ENCODE results near the gene DBN1. TPM values are rescaled to one million over a fixed set of nuclear protein-coding genes. Genes with fewer than 3 reads are reported as not detected.

Gene DBN1
- total and polyA plus RNA-seq, 2 experiments from 2014 or later: 163 to 257 TPM

- H3K4me3 ChIP-seq: no peak overlapping the region
- DNase-seq: no peak
- H3K36me3 ChIP-seq (ENCODE audit: low read depth): no peaks in the 10 kb centered on the region; the same call in 1 of the 2 replicates
- no peak for TF ChIP-seq EZH2phosphoT487 (IDR thresholded peaks at IDR 0.05; ENCODE audit: insufficient read depth, low read depth)
- no peak for TF ChIP-seq EZH2 (IDR thresholded peaks at IDR 0.05; ENCODE audit: insufficient read depth, poor library complexity, severe bottlenecking)
- peaks cover 10% of the 10 kb centered on the region for H3K79me2 ChIP-seq (ENCODE audit: insufficient read depth)
- H3K4me1 ChIP-seq (ENCODE audit: insufficient read depth): no peaks in the 10 kb centered on the region
- in situ Hi-C loops (cut with MboI): no loop called here
- 95% methylated on average over 21 to 27 of the region's 29 CpGs for WGBS, 2 experiments (ENCODE audit: low coverage in 1 of 2, low lambda C conversion rate in 2 of 2, missing lambda C conversion rate in 2 of 2)
- H3F3A ChIP-seq (ENCODE audit: insufficient read depth): no peaks in the 10 kb centered on the region
- no peaks in the 10 kb centered on the region for H4K20me1 ChIP-seq (ENCODE audit: insufficient read depth)
- H3K9me3 ChIP-seq (ENCODE audit: low read depth): no peaks in the 10 kb centered on the region
- no peaks in the 10 kb centered on the region for H3K27me3 ChIP-seq (replicated peaks; ENCODE audit: insufficient read depth)
- no peaks in the 10 kb centered on the region for H3K9me2 ChIP-seq (ENCODE audit: insufficient read depth)
- H3K9ac ChIP-seq: no peak overlapping the region
- no peak overlapping the region for H2AFZ ChIP-seq
- no peak overlapping the region for H3K4me2 ChIP-seq (ENCODE audit: unreplicated experiment)
- H3K27ac ChIP-seq: no peak overlapping the region
Measured at GRCh38 chr5:177433658-177434217, 39.7 kb downstream of the DBN1 start.

- Histone ChIP-seq H3K27me3 (replicated peaks; ENCODE audit: insufficient read depth) (no peaks in the 10 kb centered on the region), H3K9me3 (ENCODE audit: low read depth) (no peaks in the 10 kb centered on the region), H3F3A (ENCODE audit: insufficient read depth) (no peaks in the 10 kb centered on the region), H4K20me1 (ENCODE audit: insufficient read depth) (no peaks in the 10 kb centered on the region), H2AFZ (no peak overlapping the region), H3K27ac (no peak overlapping the region), H3K79me2 (ENCODE audit: insufficient read depth) (peaks cover 16% of the 10 kb centered on the region), H3K36me3 (ENCODE audit: low read depth) (no peaks in the 10 kb centered on the region; the same call in 1 of the 2 replicates), H3K4me3 (no peak overlapping the region), H3K9ac (no peak overlapping the region), H3K4me1 (ENCODE audit: insufficient read depth) (peaks cover under 1% of the 10 kb centered on the region; the same call in 1 of the 2 replicates), H3K9me2 (ENCODE audit: insufficient read depth) (no peaks in the 10 kb centered on the region), H3K4me2 (ENCODE audit: unreplicated experiment) (no peak overlapping the region)
- no peak for DNase-seq
- in situ Hi-C loops (cut with MboI): no loop called here
- TF ChIP-seq EZH2phosphoT487 (IDR thresholded peaks at IDR 0.05; ENCODE audit: insufficient read depth, low read depth): no peak
- no peak for TF ChIP-seq EZH2 (IDR thresholded peaks at IDR 0.05; ENCODE audit: insufficient read depth, poor library complexity, severe bottlenecking)
- 93 to 94% methylated on average over 21 to 25 of the region's 25 CpGs for WGBS, 2 experiments (ENCODE audit: low coverage in 1 of 2, low lambda C conversion rate in 2 of 2, missing lambda C conversion rate in 2 of 2)
Measured at GRCh38 chr5:177432839-177433657, 40.4 kb downstream of the DBN1 start.

- H3K79me2 ChIP-seq (ENCODE audit: insufficient read depth): peaks cover 24% of the 10 kb centered on the region
- H4K20me1 ChIP-seq (ENCODE audit: insufficient read depth): no peaks in the 10 kb centered on the region
- H3K27ac ChIP-seq: no peak overlapping the region
- no peaks in the 10 kb centered on the region for H3K9me3 ChIP-seq (ENCODE audit: low read depth)
- in situ Hi-C loops (cut with MboI): no loop called here
- no peaks in the 10 kb centered on the region for H3F3A ChIP-seq (ENCODE audit: insufficient read depth)
- WGBS, 2 experiments (ENCODE audit: low coverage in 1 of 2, low lambda C conversion rate in 2 of 2, missing lambda C conversion rate in 2 of 2): 87 to 90% methylated on average over 16 to 17 of the region's 18 CpGs
- no peaks in the 10 kb centered on the region for H3K9me2 ChIP-seq (ENCODE audit: insufficient read depth)
- H3K4me3 ChIP-seq: no peak overlapping the region
- DNase-seq: no peak
- H3K36me3 ChIP-seq (ENCODE audit: low read depth): no peaks in the 10 kb centered on the region; the same call in 1 of the 2 replicates
- no peak for TF ChIP-seq EZH2 (IDR thresholded peaks at IDR 0.05; ENCODE audit: insufficient read depth, poor library complexity, severe bottlenecking)
- TF ChIP-seq EZH2phosphoT487 (IDR thresholded peaks at IDR 0.05; ENCODE audit: insufficient read depth, low read depth): no peak
- peaks cover 8% of the 10 kb centered on the region for H3K4me1 ChIP-seq (ENCODE audit: insufficient read depth)
- no peak overlapping the region for H3K9ac ChIP-seq
- no peak overlapping the region for H2AFZ ChIP-seq
- H3K4me2 ChIP-seq (ENCODE audit: unreplicated experiment): no peak overlapping the region
- H3K27me3 ChIP-seq (replicated peaks; ENCODE audit: insufficient read depth): no peaks in the 10 kb centered on the region
Measured at GRCh38 chr5:177432143-177432838, 41.1 kb downstream of the DBN1 start.

- no peaks in the 10 kb centered on the region for H4K20me1 ChIP-seq (ENCODE audit: insufficient read depth)
- WGBS, 2 experiments (ENCODE audit: low coverage in 1 of 2, low lambda C conversion rate in 2 of 2, missing lambda C conversion rate in 2 of 2): 94 to 97% methylated on average over 25 to 27 of the region's 29 CpGs
Measured at GRCh38 chr5:177431317-177432142, 41.9 kb downstream of the DBN1 start.

More at GRCh38 chr5:177431317-177432142, 41.9 kb downstream of the DBN1 start:
- Histone ChIP-seq H3K4me1 (ENCODE audit: insufficient read depth) (peaks cover 10% of the 10 kb centered on the region), H3K9me3 (ENCODE audit: low read depth) (no peaks in the 10 kb centered on the region), H3K4me2 (ENCODE audit: unreplicated experiment) (no peak overlapping the region), H3K4me3 (no peak overlapping the region), H3K9me2 (ENCODE audit: insufficient read depth) (no peaks in the 10 kb centered on the region), H3K9ac (no peak overlapping the region), H3K27ac (no peak overlapping the region), H2AFZ (no peak overlapping the region), H3K27me3 (replicated peaks; ENCODE audit: insufficient read depth) (no peaks in the 10 kb centered on the region), H3K36me3 (ENCODE audit: low read depth) (no peaks in the 10 kb centered on the region), H3K79me2 (ENCODE audit: insufficient read depth) (peaks cover 28% of the 10 kb centered on the region), H3F3A (ENCODE audit: insufficient read depth) (no peaks in the 10 kb centered on the region)
- TF ChIP-seq EZH2phosphoT487 (IDR thresholded peaks at IDR 0.05; ENCODE audit: insufficient read depth, low read depth) (no peak), EZH2 (IDR thresholded peaks at IDR 0.05; ENCODE audit: insufficient read depth, poor library complexity, severe bottlenecking) (no peak)
- no peak for DNase-seq
- in situ Hi-C loops (cut with MboI): no loop called here

Measured in GM23248 (cell line).